ENCODE measurements around the gene PTPN4.

GRCh38 chr2:119922699-119923098 lies 163.0 kb downstream of the PTPN4 start:
- TF ChIP-seq CTCF (conservative IDR thresholded peaks at IDR 0.05; ENCODE audit: low read length) (no peak), EZH2phosphoT487 (IDR thresholded peaks at IDR 0.05; ENCODE audit: borderline replicate concordance) (no peak)

Measured in Loucy (cell line).